ENCODE results near the gene SELENBP1. TPM values are rescaled to one million over a fixed set of nuclear protein-coding genes. Genes with fewer than 3 reads are reported as not detected.

The SELENBP1 gene
- total RNA-seq, 1 experiment from 2014 or later = 11.6 TPM

DNA sequence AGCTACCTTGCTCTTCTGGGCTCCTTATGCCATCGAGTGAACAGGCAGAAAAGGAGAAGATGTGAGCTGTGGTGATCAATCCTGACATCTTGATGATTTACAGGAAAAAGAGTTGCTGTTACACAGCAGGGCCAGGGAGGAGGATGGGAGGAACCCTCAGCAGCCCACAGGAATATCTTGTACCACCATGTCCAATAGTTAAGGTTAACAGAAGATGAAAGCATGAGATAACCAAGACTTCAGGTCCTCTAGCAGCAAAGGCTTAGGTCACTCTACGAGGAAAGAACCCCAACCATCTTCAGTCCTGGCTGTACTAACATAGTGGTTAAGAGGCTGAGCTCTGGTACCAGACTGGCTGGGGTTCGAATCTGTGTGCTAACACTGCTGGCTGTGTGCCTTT is 12.1 kb upstream of the SELENBP1 start:
- H3K4me1 Mint-ChIP-seq (ENCODE audit: insufficient read depth, unreplicated experiment) = no peaks in the 10 kb centered on the region
- H3K9me3 Mint-ChIP-seq (ENCODE audit: unreplicated experiment) = no peaks in the 10 kb centered on the region
- no peaks in the 10 kb centered on the region for H3K36me3 Mint-ChIP-seq (ENCODE audit: insufficient read depth, unreplicated experiment)
- TF ChIP-seq, protein P1, sequence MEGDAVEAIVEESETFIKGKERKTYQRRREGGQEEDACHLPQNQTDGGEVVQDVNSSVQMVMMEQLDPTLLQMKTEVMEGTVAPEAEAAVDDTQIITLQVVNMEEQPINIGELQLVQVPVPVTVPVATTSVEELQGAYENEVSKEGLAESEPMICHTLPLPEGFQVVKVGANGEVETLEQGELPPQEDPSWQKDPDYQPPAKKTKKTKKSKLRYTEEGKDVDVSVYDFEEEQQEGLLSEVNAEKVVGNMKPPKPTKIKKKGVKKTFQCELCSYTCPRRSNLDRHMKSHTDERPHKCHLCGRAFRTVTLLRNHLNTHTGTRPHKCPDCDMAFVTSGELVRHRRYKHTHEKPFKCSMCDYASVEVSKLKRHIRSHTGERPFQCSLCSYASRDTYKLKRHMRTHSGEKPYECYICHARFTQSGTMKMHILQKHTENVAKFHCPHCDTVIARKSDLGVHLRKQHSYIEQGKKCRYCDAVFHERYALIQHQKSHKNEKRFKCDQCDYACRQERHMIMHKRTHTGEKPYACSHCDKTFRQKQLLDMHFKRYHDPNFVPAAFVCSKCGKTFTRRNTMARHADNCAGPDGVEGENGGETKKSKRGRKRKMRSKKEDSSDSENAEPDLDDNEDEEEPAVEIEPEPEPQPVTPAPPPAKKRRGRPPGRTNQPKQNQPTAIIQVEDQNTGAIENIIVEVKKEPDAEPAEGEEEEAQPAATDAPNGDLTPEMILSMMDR (IDR thresholded peaks at IDR 0.05; ENCODE audit: unreplicated experiment) = no peak
- H3K4me3 Mint-ChIP-seq (ENCODE audit: unreplicated experiment) = no peak overlapping the region
- intact Hi-C loops (cut with micrococcal nuclease) = no loop called here
- no TSS peak for BruUV-seq (replicated peaks)
- H3K27ac Mint-ChIP-seq (ENCODE audit: low read depth, unreplicated experiment) = no peak overlapping the region
- no peak for DNase-seq (ENCODE audit: unreplicated experiment)
- ChIA-PET POLR2A (interaction anchor here (0.6 to 3.8 kb wide), 9 partner anchors 11 to 524 kb away, joined by 3 to 21 read pairs (median 4); partner anchors contain the start of genes PSMB4 and SELENBP1), CTCF (interaction anchor here (0.6 to 1.1 kb wide), 5 partner anchors 13 to 364 kb away, joined by 3 to 5 read pairs (median 3); no protein-coding TSS in a partner anchor)
- no peaks in the 10 kb centered on the region for H3K27me3 Mint-ChIP-seq (ENCODE audit: insufficient read depth, unreplicated experiment)

DNA sequence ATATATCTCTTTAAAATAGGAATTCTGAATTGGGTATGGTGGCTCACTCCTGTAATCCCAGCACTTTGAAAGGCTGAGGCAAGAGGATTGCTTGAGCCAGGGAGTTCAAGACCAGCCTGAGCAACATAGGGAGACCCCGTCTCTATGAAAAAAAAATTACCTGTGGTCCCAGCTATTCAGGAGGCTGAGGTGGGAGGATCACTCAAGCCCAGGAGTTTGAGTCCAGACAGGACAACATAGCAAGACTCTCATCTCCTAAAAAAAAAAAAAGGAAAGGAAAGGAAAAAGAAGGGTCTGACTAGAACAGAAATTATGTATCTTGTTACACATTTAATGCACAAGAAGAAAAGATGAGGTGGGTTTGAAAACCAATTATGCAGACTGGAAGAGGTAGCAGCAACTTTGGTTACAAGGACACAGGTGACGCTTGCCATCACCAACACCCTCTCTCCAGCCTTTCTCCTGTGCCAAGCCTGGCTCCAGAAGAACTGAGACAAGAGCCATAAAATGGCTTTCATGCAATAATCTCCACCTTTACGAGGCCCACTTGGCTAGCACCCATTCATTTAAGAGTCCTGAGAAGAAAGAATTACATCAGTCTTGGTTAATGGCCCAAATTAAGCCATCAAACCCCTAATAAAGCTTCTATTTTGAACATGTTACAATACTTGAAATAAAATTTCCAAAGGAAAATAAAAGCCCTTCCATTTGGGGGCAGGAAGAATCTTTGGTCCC is 4.8 kb upstream of the SELENBP1 start:
- ChIA-PET POLR2A (no interaction called here), CTCF (interaction anchor here (0.7 kb wide), 1 partner anchor 22 kb away, joined by 3 read pairs; the partner anchor contains the start of gene PSMB4)
- H3K27ac Mint-ChIP-seq (ENCODE audit: low read depth, unreplicated experiment) = no peak overlapping the region
- no peak overlapping the region for H3K4me3 Mint-ChIP-seq (ENCODE audit: unreplicated experiment)
- intact Hi-C loops (cut with micrococcal nuclease) = no loop called here
- H3K9me3 Mint-ChIP-seq (ENCODE audit: unreplicated experiment) = no peaks in the 10 kb centered on the region
- peaks cover 11% of the 10 kb centered on the region for H3K4me1 Mint-ChIP-seq (ENCODE audit: insufficient read depth, unreplicated experiment)
- no peak for DNase-seq (ENCODE audit: unreplicated experiment)
- H3K27me3 Mint-ChIP-seq (ENCODE audit: insufficient read depth, unreplicated experiment) = peaks cover 22% of the 10 kb centered on the region
- H3K36me3 Mint-ChIP-seq (ENCODE audit: insufficient read depth, unreplicated experiment) = no peaks in the 10 kb centered on the region
- no TSS peak for BruUV-seq (replicated peaks)
- TF ChIP-seq, protein P1 (IDR thresholded peaks at IDR 0.05; ENCODE audit: unreplicated experiment) = no peak

DNA sequence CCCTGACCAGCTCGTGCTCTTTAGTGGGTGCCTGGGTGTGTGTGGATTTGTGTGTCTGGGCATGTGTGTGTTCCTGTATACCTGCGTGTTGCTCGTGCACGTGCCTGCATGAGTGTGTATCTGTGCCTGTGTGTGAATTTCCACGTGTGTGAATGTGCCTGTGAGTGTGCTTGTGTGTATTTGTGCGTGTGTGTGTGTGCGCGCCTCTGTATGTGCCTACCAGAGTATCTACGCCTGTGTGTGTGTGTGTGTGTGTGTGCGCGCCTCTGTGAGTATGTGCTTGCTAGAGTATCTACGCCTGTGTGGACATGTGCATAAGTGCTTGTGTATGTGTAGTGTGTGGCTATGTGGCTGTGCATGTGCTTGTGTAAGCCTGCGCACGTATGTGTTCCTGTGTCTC is 691 bp upstream of the SELENBP1 start:
- H3K27ac Mint-ChIP-seq (ENCODE audit: low read depth, unreplicated experiment) = peak overlapping the region; percentile 13
- H3K4me3 Mint-ChIP-seq (ENCODE audit: unreplicated experiment) = peak overlapping the region; percentile 69
- CTCF ChIA-PET = interaction anchor here (0.6 to 4.4 kb wide), 2 partner anchors 32 to 177 kb away, joined by 4 to 28 read pairs; no protein-coding TSS in a partner anchor
- intact Hi-C loops (cut with micrococcal nuclease) = loop anchor here (2.0 kb wide), 1 partner anchor 26 kb away; the partner anchor contains the start of gene RFX5
- no peak for DNase-seq (ENCODE audit: unreplicated experiment)
- peaks cover 25% of the 10 kb centered on the region for H3K4me1 Mint-ChIP-seq (ENCODE audit: insufficient read depth, unreplicated experiment)
- H3K9me3 Mint-ChIP-seq (ENCODE audit: unreplicated experiment) = no peaks in the 10 kb centered on the region
- TF ChIP-seq, protein P1 (IDR thresholded peaks at IDR 0.05; ENCODE audit: unreplicated experiment) = no peak
- no peaks in the 10 kb centered on the region for H3K36me3 Mint-ChIP-seq (ENCODE audit: insufficient read depth, unreplicated experiment)
- H3K27me3 Mint-ChIP-seq (ENCODE audit: insufficient read depth, unreplicated experiment) = peaks cover 13% of the 10 kb centered on the region
- no TSS peak for BruUV-seq (replicated peaks)
- POLR2A ChIA-PET = interaction anchor here (0.6 to 4.5 kb wide), 19 partner anchors 8 to 806 kb away, joined by 3 to 60 read pairs (median 5); partner anchors contain the start of genes CGN, MRPL9, PI4KB and PSMB4

DNA sequence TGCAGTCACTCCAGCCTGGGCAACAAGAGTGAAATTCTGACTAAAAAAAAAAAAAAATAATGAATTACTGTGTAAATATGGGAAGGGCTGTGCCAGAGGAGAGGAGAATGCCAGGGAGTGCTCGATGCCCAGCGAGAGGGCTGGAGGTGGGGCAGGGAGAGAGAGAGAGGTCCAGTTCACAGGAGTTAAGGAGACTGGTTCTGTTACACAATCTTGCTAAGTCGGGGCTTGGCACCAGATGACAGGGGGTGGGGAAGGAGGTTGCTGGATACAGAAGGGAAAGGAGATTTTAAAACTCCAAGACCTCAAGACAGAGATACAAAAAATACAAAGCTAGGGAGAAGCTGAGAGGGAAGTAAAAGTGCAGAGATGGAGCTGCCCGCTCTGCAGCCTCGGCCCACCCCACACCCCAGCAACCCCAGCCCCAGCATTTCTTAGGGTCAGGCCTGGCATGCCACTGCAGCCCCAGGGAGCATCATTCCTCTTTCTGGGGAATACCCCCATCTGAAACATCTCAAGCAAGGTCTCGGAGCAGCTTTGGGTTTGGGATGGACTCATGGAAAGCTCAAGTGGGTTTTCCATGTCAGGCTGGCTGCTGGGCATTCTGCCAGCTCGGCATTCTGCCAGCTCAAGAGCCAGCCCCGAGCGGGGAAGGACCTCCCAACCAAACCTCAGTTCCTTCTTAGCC is 991 bp downstream of the SELENBP1 start:
- Mint-ChIP-seq H3K4me1 (ENCODE audit: insufficient read depth, unreplicated experiment) (peaks cover 25% of the 10 kb centered on the region), H3K27me3 (ENCODE audit: insufficient read depth, unreplicated experiment) (no peaks in the 10 kb centered on the region), H3K27ac (ENCODE audit: low read depth, unreplicated experiment) (peak overlapping the region; percentile 4), H3K4me3 (ENCODE audit: unreplicated experiment) (peak overlapping the region; percentile 69), H3K9me3 (ENCODE audit: unreplicated experiment) (no peaks in the 10 kb centered on the region), H3K36me3 (ENCODE audit: insufficient read depth, unreplicated experiment) (no peaks in the 10 kb centered on the region)
- intact Hi-C loops (cut with micrococcal nuclease) = loop anchor here (2.0 kb wide), 1 partner anchor 25 kb away; the partner anchor contains the start of gene RFX5
- DNase-seq (ENCODE audit: unreplicated experiment) = peak; percentile 91
- ChIA-PET POLR2A (interaction anchor here (0.5 to 4.5 kb wide), 40 partner anchors 7 to 1103 kb away, joined by 3 to 60 read pairs (median 4); partner anchors contain the start of genes APH1A, CGN, MRPL9 and PI4KB), CTCF (interaction anchor here (0.7 to 4.4 kb wide), 12 partner anchors 9 to 506 kb away, joined by 3 to 28 read pairs (median 4); partner anchors contain the start of gene PSMB4)
- TF ChIP-seq, protein P1 (IDR thresholded peaks at IDR 0.05; ENCODE audit: unreplicated experiment) = no peak
- BruUV-seq (replicated peaks) = no TSS peak

Data from MCF 10A (cell line).